Stimulated activated CD4-positive, alpha-beta T cell treated with anti-CD3 and anti-CD28 coated beads, Interleukin-1b, Interleukin-23, amount 100 ng/mL, for 1 hour (primary cell): ENCODE results near the gene INO80C.
"Not testable (repeated sequence)": the region's sequence is repeated elsewhere in the genome, so short reads cannot be mapped to it uniquely, and the experiment has no call there.

ENCODE experiments used
- DNase-seq, 2 donors: peaks; one replicate each; pipeline ENCODE4 v3.0.0-alpha.2; 2020; ENCODE audit warnings: low read depth in 2 of 2

The INO80C gene

GRCh38 chr18:35460736-35461161, 37.0 kb downstream of the INO80C start:
- DNase-seq = no peak

DNA sequence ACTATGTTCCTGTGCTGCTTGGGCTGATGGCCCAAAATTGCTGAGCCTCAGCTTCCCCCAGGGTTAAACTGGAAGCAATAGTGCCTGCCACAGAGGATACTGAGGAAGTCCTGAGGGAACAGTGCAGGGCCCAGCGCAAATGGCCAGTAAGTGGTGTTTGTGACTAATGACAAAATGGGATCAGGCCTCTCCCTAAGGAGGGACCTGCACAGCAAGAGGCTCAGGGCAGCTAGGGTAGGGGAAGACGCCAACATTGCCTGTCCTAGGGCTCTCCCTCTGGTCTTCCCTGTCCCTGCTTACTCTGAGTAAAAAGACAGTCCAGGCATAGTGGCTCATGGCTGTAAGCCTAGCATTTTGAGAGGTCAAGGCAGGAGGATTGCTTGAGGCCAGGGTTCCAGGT, 37.8 kb downstream of the INO80C start:
- DNase-seq = no peak

GRCh38 chr18:35458677-35459441, 38.9 kb downstream of the INO80C start:
- DNase-seq = no peak

DNA sequence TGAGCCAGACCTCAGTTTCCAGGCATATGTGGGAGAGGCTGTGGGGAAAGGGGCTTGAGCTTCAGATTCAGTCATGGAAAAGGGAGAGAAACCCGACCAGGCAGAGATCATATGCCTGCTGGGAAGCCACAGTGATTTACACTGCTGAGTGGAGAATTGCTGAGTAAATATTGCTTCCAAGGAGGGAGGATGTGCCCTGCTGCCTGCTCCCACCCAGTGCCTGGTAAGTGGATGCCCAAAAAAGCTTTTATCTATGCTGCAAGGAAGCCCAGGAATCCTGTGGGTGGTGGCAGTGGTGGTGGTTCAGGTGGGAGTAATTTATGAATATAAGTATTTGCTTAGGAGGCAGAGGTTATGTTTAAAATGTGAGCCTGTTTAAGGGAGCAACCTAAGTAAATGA, 39.5 kb downstream of the INO80C start:
- DNase-seq = no peak

DNA sequence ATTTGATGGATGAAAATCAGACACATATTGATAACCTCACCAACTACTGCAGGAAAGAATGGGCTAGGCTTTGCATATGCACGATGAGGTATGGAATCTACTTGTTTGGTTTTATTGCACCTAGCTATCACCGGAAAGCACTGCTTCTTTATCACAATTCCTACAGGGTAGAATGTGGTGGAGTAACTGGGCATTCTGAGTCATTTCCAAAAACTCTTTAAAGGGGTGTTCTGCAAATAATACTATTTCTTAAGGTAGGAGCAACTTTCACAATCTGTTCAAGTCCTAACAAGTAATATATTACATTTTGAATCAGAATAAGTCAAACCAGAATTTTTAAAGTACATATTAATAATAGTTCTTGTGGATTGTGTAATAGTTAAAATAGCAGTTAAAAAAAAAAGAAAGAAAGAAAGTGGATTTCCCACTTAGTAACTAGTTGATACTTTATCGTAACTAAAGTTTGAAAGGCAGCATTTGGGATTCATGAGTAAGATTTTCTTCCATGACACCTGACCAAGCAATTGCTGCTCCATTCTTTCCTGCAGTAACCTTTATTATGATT, 40.5 kb downstream of the INO80C start:
- no peak for DNase-seq

- no peak for DNase-seq
Measured at GRCh38 chr18:35455926-35456763, 41.6 kb downstream of the INO80C start.

GRCh38 chr18:35454803-35455202, 43.0 kb downstream of the INO80C start:
- DNase-seq = no peak

DNA sequence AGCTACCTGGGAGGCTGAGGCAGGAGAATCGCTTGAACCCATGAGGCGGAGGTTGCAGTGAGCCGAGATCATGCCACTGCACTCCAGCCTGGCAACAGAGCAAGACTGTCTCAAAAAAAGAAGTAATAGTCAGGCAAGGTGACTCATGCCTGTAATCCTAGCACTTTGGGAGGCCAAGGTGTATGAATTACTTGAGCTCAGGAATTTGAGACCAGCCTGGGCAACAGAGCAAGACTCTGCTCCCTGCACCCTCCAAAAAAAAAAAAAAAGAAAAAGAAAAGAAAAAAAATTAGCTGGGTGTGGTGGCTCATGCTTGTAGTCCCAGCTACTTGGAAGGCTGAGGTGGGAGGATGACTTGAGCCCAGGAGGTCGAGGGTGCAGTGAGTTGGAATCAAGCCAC, 44.7 kb downstream of the INO80C start:
- not testable (repeated sequence) for DNase-seq

DNA sequence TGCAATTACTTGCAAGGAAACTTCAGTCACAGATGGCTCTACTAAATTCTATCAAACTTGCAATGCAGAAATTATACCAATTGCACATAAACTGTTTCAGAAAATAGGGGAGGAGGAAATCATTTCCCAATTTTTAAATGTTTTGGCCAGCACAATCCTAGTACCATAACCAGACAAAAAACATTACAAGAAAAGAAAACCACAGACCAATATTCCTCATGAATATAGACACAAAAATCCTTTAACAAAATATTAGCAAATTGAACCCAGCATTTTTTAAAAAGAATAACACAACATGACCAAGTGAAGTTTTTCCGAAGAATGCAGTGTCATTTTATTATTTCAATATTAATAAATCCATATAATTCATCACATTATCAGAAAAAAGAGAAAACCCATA, 45.8 kb downstream of the INO80C start:
- DNase-seq = no peak

DNA sequence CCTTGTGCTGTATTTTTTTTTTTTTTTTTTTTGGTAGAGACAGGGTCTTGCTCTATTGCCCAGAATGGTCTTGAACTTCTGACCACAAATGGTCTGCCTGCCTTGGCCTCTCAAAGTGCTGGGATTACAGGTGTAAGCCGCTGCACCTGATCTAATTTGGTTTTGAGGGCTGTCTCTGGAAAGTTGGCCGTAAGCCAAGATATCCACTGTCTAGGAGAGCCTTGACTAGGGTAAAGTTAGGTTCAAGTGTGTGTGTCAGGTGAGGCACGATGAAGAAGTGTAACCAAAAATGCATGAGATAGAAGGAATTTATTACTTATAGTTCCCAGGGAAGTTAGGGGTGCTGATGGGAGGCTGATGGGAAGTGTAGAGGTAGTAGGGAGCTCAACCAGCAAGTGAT, 46.7 kb downstream of the INO80C start:
- DNase-seq = no peak

DNA sequence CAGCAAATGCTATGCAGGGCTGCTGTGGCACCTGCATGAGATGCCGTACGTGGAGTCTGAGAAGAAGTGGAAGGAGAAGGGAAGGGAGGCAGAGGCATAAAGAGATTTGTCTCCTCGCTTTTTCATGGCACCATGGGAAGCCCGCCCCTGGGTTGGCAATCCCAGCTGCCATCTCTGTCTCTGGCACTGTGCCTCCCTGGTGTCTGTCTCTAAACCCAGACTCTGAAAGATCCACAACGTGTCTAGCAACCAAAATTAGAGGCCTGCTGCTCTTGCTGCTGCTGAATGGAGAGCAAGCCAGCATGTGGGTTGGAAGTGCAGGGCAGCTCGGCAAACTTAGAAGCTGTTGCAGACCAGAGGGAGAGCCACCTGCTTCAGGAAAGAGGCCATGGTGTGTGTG, 53.1 kb downstream of the INO80C start:
- no peak for DNase-seq

DNA sequence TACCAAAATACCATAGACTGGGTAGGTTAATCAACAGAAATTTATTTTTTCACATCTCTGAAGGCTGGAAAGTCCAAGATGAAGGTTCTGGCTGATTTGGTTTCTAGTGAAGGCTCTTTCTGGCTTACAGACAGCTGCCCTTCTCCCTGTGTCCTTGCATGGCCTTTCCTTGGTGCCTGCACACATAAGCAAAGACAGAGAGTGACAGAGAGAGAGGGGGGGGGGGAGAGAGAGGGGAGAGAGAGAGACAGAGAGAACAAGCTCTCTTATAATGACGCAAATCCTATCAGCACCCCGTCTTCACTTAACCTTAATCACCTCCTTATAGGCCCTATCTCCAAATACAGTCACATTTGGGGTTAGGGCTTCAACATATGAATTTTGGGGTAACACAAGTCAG, 53.9 kb downstream of the INO80C start:
- no peak for DNase-seq

DNA sequence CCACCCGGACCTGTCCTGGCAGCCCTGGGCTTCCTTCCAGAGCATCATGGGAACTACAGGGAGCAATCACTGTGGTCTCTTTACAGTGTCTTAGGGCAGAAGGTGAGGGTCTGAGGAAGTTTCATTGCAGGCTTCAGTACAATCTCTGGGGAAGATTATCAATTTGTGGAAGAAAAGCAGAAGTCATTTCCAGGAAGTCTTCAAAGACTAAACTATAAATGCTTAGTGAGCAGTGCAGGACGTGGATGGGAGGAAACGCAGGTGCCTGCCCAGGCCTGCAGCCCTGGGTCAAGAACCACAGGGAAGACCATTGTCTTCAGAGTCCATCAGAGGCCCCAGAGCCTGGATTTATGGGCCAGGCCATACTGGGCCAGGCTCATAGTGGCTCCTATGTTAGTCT, 54.3 kb downstream of the INO80C start:
- DNase-seq = no peak

GRCh38 chr18:35442701-35443100, 55.1 kb downstream of the INO80C start:
- no peak for DNase-seq

- DNase-seq = no peak
Measured at GRCh38 chr18:35441857-35442595, 55.7 kb downstream of the INO80C start.

- DNase-seq = no peak
Measured at GRCh38 chr18:35438480-35439234, 59.1 kb downstream of the INO80C start.

DNA sequence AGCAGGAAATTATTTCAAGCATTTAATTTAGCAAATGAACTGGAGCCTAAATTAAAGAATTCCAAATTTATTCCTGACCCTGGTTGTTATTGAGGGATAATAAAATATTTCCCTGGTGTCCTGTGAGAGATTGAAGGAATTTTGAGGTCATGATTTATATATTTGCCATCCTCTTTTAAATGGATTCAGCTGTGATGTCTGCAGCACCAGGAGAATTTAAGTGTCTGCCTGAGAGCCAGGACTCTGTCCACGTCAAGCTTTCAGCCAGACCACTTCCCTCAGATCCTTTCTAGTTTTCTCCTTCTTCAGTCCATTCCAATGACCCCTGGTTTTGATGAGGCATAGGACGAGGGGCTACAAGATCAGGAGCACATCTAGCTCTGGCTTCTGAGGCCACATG, 59.9 kb downstream of the INO80C start:
- DNase-seq = no peak

GRCh38 chr18:35436076-35436649, 61.6 kb downstream of the INO80C start:
- DNase-seq = no peak

DNA sequence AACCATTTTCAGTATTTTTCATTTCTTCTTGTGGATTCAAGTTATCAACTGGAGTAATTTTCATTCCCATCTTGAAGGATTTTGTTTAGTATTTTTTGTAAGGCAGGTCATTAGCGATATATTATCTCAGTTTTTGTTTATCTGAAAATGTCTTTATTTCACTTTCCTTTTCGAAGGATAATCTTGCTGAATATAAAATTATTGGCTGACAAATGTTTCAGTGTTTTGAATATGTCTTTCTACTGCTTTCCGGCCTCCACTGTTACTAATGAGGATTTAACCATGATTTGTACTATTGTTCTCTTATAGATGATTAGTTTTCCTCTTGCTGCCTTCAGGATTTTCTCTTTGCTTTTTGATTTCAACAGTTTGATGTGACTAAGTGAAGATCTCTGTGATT, 62.4 kb downstream of the INO80C start:
- no peak for DNase-seq

GRCh38 chr18:35432565-35433001, 65.2 kb downstream of the INO80C start:
- DNase-seq = no peak

DNA sequence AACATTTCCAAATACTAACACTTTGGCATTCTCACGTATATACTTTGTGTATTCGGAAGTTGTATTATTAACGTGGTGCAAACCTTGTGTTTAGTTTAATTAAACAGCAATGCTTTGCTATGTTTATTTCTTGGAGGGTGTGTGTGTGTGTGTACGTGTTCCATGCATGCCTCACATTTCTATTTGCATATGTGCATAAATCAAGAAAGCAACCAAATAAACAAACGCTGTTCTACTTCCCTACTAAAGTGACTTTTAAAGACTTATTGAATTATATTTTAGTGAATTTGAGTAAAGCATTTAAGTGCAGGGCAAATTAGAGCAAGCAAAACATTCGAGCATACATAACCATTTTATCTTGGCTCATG, 66.4 kb downstream of the INO80C start:
- DNase-seq = no peak
